G401.6 (cell line): ENCODE data around the gene KCNH5.

Source experiments
- FAIRE-seq: peaks from 2 replicates; lab custom pipeline; 2012; peaks lifted over from hg19 to GRCh38; lab: Jason Lieb, UNC

Gene KCNH5, protein sequence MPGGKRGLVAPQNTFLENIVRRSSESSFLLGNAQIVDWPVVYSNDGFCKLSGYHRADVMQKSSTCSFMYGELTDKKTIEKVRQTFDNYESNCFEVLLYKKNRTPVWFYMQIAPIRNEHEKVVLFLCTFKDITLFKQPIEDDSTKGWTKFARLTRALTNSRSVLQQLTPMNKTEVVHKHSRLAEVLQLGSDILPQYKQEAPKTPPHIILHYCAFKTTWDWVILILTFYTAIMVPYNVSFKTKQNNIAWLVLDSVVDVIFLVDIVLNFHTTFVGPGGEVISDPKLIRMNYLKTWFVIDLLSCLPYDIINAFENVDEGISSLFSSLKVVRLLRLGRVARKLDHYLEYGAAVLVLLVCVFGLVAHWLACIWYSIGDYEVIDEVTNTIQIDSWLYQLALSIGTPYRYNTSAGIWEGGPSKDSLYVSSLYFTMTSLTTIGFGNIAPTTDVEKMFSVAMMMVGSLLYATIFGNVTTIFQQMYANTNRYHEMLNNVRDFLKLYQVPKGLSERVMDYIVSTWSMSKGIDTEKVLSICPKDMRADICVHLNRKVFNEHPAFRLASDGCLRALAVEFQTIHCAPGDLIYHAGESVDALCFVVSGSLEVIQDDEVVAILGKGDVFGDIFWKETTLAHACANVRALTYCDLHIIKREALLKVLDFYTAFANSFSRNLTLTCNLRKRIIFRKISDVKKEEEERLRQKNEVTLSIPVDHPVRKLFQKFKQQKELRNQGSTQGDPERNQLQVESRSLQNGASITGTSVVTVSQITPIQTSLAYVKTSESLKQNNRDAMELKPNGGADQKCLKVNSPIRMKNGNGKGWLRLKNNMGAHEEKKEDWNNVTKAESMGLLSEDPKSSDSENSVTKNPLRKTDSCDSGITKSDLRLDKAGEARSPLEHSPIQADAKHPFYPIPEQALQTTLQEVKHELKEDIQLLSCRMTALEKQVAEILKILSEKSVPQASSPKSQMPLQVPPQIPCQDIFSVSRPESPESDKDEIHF

DNA sequence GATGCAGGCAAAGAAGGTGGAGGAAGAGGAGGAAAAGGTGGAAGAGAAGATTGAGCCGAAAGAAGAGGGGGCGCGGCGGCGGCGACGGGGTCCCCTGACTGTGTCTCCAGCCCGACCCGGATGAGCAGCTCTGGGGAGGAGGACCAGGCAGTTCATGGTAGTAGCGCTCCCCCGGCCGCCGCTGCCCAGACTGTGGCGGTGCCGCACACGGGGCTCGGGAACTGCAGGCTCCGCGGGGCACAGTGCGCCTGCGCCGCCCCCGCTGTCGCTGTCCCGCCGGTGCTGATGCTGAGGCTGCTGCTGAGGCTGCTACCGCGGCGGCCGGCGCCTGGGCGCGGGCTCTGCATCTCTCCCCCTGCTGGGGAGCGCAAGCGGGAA, at the start of gene KCNH5:
Gene KCNH5 (minus strand): TSS at position 225 of the 378 bp plus-strand sequence. CDS start 272 bp downstream, outside the sequence.
- FAIRE-seq, result no peak

DNA sequence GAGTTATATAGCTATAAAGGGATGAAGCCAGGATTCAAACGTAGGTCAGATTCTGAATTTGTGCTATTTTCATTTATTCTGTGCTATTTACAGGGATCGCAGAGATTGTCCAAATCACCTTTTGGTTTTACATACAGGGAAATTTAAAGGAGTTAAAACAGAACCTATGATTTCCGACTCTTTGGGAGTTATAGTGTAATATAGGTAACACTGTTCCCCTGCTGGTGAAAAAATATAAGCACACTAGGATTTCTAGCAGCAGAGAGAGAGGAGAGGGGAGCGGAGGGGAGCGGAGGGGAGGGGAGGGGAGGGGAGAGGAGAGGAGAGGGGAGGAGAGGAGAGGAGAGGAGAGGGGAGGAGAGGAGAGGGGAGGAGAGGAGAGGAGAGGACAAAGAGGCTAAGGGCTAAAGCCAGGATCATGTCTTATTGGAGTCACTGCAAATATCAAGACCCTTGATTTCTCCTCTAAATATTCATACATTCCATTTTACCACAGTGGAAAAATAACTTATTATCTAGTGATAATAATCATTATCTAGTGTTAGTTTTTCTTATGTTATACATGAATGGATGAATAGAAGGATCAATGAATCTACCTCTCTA, 46.2 kb upstream of the KCNH5 start:
- no peak for FAIRE-seq

DNA sequence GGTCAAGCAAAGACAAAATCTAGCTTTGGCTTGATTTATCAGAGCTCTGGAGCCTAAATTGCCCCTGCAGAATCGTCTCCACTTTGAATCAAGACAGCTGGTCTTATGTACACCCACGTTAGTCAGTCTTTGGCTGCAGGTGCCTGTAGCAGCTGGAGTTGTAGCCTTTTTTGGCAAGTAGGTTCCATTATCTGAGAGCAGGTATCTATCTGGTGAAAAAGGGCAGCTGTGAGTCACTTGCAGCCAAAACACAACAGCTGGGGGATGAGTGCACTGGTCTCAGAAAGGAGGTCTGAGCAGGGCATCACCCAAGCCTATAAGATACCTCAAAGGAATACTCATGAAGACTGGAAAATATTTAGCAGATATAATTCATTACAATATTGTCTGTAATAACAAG, 43.6 kb upstream of the KCNH5 start:
- FAIRE-seq, result no peak

DNA sequence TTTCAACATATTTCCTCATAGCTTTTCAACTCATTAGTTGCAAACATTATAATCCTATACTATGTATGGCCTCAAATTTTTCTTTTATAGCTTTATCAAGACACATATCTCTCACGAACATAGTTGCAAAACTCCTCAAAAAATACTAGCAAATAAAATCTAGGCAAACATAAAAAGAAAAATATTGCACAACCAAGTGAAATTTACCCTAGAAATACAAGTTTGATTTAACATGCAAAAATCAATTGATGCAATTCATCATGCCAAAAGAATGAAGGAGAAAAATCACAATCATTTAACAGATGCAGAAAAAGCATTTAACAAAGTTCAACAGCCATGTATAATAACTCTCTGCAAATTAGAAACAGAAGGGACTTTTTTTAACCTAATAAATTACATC, 33.3 kb upstream of the KCNH5 start:
- no peak for FAIRE-seq

DNA sequence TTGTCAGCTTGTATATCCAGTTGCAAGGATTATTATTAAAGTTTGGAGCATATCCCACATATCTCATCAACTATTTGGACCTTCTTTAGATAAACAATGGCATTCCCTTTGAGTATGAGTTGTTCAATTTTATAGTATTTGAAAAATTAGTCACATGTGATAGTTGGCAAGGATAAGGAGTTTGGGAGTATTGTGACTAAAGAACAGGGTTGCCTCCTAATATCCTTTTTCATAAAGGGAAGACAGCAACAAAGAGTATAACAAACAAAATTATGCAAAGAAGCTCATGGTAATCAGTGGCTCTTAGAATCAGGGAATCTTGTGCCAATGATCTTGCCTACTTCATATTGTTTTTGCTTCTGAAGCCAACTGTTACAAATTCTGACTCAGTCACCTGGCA, 31.2 kb upstream of the KCNH5 start:
- no peak for FAIRE-seq

DNA sequence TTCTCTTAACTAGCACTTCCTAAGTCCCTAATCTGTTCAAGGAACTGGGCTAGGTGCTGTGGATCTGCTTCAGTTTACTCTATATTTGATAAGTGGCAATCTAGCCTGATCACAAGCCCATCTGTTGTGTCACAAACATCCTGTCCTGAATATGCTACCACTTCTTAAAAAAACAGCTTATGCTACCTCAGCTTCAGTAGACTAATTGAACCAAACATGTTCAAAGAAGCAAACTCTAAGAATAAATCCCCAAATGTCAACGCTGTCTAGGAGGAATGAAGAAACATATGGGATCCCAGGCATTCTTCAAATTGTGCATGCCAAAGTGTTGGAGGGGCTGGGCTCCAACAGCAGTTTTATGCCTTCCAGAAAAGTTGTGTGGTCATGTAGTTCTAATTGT, 10.4 kb upstream of the KCNH5 start:
- no peak for FAIRE-seq

DNA sequence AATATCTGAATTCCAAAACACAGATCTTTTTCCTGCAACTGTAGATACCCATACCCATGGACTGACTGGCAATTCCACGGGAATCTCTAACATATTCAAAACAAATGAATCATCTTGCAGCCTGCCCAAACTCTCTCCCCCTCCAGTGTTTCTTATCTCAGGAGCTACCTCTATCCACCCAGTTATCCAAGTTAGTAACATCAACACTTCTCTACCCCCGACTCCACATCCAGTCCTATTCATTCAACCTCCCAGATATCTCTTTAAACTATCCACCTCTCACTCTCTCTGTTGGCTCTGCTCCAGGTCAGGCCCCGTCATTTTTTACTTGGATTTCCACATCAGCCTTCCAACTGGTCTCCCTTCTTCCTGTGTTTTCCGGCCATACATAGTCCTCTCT, 6.7 kb upstream of the KCNH5 start:
- FAIRE-seq, result no peak

DNA sequence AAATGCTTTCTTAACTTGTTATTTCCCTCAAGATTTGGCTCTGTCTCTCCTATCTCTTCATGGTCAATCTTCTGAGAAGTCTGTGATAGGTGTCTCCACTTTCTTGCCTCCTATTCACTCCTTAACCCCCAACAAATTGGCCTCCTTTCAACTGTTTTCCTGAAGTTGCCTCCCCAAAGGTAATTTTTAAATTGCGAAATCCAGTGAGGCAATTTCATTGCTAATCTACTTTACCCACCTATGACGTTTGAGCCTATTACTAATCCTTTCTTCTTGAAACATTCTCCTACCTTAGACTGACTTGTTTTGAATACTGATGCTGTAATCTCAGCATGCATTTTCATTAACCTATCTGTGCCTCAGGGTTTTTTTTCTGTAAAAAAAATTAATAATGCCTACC, 6.0 kb upstream of the KCNH5 start:
- FAIRE-seq, result no peak

DNA sequence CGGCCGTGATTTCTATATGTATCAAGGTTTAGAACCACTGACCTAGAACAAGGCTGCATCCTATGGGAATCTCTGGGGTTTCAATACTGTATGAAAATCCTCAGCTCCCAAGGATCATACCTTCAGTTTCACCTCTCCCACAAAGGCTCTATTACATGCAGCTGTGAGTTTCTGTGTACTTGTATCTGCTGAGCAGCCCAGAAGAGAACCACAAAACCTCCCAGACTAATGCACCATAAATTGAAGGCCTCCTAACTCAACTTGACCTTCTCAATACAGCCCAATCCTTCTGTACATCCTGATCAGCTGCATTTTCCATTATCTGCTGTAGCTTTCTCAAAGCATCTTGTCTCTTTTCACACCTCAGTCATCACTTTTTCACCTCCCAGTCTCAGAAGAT, 5.4 kb upstream of the KCNH5 start:
- no peak for FAIRE-seq

DNA sequence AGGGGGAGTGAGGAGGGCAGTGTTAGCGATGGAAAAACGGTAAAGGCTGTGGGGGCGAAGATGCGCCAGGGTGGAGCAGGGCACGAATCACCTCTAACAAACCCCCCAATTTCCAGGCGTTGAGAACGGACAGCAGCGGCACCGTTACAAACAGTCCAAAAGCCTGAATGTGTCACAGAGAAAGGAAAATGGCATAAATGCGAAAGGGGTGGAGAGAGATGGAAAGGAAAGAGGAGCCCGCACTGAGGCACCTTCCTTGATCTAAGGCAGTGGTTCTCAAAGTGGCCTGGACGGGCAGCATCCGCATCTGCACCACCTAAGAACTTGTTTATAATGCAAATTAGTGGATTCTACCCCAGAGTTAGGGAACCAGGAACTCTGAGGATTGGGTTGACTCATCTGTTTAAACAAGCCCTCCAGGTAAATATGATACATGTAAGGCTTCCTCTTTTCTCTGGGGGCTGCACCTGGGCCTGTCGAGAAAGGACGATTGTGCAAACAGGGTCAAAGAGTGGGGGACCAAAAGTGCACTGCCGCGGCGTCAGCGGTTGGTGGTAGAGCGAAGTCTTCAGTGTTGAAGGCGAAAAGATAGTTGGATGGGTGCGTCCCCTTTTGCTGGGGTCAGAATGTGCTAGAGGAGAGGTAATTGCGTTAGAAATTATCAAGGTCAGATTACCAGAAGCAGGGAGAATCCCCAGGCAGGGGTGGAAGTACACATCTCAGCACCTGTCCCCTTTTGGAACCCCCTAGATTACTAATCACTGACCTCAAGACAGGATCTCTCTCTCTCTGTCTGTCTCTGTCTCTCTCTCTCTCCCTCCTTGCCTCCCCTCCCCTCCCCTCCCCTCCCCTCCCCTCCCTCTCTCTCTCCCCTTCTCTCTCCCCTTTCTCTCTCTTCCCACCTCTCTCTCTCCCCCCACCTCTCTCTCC, 1.3 kb upstream of the KCNH5 start:
- no peak for FAIRE-seq

DNA sequence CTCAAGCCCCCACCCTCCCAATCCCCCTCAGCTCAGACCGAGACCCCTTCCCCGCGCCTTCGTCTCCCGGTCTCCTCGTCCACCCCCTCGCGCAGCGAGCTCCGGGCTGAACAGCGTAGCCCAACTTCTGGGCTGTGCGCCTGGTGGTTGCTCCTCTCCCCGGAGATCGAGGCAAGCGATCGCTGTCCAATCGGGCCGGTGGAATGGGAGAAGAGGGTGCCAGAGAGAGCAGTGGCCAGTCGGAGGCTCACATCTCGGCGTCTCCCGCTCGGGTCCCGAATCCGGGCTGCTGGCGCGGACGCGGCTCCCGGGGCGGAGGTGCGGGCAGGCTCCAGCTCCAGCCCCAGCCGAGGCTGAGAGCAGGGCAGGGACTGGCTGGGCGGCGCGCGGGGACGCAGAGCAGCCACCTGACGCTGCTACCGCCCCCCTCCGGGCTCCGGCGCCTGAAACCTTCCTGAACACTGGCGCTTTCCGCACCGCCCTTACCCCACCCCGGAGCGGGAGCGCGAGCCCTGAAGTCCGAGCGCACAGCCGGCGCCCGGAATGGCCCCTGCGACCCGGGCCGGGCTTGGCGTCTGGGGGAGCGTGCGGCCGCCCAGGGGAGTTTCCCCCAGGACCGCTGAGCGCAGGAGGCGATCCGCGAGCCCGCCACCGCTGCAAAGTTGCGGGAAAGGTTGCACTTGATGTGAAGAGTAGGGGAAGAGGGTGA, 508 bp upstream of the KCNH5 start:
- no peak for FAIRE-seq

DNA sequence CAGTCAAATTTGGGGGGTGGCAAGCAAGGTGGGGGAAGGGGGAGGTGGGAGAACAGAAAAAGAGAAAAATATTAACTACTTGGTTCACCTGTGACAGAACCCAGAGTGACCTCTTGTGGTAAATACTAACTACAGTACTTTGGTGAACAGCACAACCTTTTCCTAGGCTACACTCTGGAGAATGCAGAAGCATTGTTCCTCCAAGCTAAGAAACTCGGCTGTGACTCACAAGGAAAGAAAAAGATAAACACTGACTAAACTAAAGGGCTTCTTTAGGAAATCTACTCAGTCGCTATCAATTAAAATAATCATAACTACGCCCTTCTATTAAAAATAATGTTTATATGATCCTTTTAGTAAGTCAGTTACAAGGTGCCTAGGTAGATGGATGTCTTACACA, 5.4 kb downstream of the KCNH5 start:
- FAIRE-seq, result no peak

DNA sequence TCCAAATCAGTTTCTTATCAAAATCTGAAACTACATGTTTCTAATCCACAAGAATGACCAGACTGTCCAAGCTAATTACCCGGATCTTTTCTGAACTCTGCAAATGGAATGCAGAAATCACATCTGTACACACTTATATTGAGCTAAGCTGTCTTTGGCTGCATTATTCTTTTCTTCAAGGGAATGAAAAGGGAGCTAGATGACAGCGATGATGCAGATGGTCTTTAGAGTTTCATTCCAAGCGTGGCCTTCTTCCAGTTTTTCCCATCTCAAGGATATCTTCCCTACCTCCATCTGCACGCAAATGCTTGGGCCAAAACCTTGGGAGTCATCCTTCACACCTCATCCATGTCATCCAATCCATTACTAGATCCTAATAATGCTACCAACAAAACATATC, 12.6 kb downstream of the KCNH5 start:
- no peak for FAIRE-seq

DNA sequence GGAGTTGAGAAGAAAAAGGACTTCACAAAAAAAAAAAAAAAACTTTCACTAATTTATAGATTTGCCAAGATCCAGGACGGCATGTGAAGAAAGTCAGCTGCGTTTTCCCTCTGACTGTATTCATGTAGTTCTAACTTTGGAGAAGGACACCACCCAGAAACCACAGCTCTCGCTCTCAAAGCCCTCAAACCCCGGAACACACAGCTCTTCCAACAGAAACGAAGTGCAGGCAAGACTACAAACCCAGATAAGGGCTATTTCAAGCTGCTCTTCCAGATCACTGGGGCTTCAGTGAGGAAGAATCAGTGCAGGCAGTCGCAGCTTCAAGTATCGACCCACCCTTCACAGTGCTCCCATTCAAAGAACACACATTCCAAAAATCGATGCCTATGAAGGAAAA, 13.2 kb downstream of the KCNH5 start:
- no peak for FAIRE-seq

DNA sequence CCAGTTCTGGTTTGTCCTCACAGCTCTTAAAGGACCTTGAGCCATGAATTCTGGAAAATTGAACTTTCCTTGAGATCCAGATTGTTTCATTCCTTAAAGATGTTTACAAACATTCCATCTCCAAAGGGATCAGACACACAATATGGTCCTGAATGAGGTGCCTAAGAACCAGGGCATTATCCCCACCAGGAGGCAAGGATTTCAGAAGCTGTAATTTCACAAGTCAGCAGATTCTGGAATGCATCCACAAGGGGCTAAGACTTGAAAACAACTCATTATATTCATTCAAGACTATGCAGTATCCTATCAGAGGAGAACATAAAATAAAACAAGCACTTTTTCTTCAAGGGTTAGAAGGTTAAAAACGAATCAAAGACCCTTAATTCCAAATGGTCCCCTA, 15.1 kb downstream of the KCNH5 start:
- no peak for FAIRE-seq

DNA sequence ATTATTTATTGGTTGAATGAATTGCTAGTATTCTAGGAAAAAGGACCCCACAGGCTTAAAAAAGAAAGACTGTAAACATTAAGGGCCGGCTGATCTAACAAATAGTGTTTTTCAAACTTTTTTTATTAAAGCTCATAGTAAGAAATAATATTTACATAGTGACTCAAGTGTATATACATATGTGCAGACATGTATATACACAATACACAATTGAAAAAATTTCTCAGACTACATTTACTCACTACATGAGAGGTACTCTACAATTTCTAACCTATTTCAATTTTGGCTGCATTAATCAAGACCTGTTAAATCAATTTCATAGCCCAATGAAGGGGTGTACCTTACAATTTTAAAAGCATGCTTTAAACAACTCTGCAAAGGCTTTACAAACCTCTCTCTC, 17.5 kb downstream of the KCNH5 start:
- FAIRE-seq, result no peak

DNA sequence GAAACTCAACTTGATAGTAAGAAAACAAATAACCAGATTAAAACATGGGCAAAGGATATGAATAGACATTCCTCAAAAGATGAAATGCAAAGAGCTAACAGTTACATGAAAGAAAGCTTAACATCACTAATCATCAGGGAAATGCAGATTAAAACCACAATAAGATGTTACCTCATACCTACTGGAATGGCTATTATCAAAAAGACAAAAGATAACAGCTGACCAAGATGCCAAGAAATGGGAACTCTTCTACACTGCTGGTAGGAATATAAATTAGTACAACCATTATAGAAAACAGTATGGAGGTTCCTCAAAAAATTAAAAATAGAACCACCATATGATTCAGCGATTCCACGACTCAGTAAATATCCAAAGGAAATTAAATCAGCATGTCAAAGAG, 18.8 kb downstream of the KCNH5 start:
- FAIRE-seq, result no peak

DNA sequence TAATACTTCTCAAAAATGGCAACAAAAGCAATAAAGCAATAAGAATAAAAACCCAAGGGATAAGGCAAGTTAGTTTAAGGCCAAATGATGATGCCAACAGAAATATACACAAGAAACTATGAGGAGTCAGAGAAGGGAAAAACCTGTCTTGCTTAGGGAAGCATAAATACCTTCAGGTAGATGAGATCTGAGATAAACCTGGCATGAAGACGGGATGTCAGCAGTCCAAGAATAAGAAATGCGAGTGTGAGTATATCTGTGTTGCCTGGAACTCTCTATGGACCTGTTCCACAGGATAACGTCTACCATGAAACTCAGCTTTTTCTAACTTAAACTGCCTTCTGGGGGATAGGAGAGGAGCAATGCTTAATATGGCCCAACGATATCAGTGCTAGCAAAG, 30.6 kb downstream of the KCNH5 start:
- no peak for FAIRE-seq

DNA sequence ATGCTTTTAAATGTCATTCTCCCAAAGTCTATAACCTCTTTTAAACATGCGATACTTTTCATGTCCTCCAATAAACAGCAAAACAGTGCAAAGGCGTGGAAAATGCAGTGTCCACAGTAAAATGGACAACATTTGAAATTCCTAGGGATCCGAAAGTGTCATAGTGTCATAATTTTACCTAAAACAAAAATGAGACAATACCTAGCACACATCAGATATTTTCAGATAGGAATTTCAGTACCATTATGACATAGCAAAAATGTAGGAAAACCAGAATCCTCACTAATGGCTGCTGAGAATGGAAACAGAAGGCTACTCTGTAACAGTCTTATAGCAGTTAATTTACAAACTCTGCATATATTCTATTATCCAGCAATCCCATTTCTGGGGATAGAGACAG, 33.1 kb downstream of the KCNH5 start:
- FAIRE-seq, result no peak

DNA sequence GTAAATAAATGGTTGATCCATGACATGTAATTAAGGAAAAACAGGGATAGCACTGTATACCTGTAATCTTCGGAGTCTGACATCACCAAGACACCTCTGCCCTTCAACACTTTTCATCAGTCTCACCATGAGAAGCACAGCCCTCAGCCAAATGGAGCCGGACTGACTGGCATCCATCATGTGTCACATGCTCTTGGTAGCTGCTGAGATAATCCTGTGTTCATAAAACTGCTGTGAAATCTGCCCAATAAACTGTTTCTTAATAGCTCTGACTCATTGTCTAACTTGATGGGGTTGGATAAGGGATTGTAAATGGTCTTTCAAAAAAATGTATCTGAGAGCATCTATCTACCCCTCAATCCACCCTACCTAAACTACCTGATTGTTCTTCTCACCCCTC, 33.6 kb downstream of the KCNH5 start:
- no peak for FAIRE-seq

DNA sequence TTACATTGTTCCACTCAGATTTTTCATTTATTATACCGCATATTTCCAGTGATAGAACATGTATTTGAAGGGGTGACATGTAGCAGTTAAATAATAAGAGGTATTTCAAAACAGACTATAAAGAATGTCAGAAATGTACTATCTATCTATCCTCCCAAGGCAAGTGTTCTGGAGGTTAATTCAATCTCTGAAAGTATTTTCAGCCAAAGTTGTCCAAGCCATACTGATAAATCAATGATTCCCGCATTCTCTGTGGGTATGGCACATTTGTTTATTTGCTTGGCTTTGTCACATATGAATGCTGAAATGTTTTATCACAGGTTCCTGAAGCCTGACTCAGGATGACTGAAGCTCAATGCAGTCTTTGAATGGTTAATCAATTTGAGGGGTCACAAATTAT, 35.8 kb downstream of the KCNH5 start:
- FAIRE-seq, result no peak
